A673 (cell line): ENCODE data around the gene RASSF10. TPM values are rescaled to one million over a fixed set of nuclear protein-coding genes. Genes with fewer than 3 reads are reported as not detected.

Experiments used
- BruUV-seq: library from RNA; stranded (reverse); fragments of 400-500 nt; replicated peaks from 2 replicates; lab custom pipeline; 2021; lab: Mats Ljungman, UMichigan
- CTCF ChIA-PET: fragments of 300-600 bp; sonication (Branson Sonifier 250); formaldehyde crosslinking; loops from one replicate; lab custom pipeline; 2022; ENCODE audit warnings: antibody characterized with exemption; lab: Charles Lee
- POLR2A ChIA-PET: fragments of 300-600 bp; sonication (Branson Sonifier 250); formaldehyde crosslinking; loops from one replicate; lab custom pipeline; 2022; ENCODE audit warnings: antibody characterized with exemption; ENCODE audit not compliant: low non-redundant PET; lab: Charles Lee
- DNase-seq: peaks from one replicate; pipeline ENCODE4 v3.0.0-alpha.2; 2015; ENCODE audit warnings: low spot score
- H3K27ac ChIP-seq: fragments of 200-600 bp; sonication (generic); 2 replicates; pipeline ENCODE4 v1.5.1; 2016; ENCODE audit warnings: mixed run types, low read depth, mild to moderate bottlenecking, mixed read lengths, antibody characterized with exemption, low read length; ENCODE audit not compliant: poor library complexity, severe bottlenecking
- H3K27me3 ChIP-seq: fragments of 200-600 bp; sonication (generic); replicated peaks from 2 replicates; pipeline ENCODE4 v1.6.1; 2017; ENCODE audit warnings: mixed run types, low read depth, mild to moderate bottlenecking, mixed read lengths, antibody characterized with exemption, low read length; ENCODE audit not compliant: insufficient read depth, poor library complexity
- H3K36me3 ChIP-seq: fragments of 200-600 bp; sonication (generic); 2 replicates; pipeline ENCODE4 v1.6.1; 2016; ENCODE audit warnings: mixed run types, mild to moderate bottlenecking, mixed read lengths, antibody characterized with exemption, low read length; ENCODE audit not compliant: insufficient read depth, poor library complexity, severe bottlenecking
- H3K4me1 ChIP-seq: fragments of 200-600 bp; sonication (generic); 2 replicates; pipeline ENCODE4 v1.6.1; 2017; ENCODE audit warnings: mixed run types, mild to moderate bottlenecking, mixed read lengths, antibody characterized with exemption, low read length; ENCODE audit not compliant: insufficient read depth, poor library complexity, severe bottlenecking
- H3K4me3 ChIP-seq: fragments of 200-600 bp; sonication (generic); 2 replicates; pipeline ENCODE4 v1.5.1; 2016; ENCODE audit warnings: low read depth, mixed run types, mild to moderate bottlenecking, mixed read lengths, low read length; ENCODE audit not compliant: poor library complexity, severe bottlenecking
- H3K9me3 ChIP-seq: fragments of 200-600 bp; sonication (generic); 2 replicates; pipeline ENCODE4 v1.6.1; 2016; ENCODE audit warnings: mixed run types, low read depth, mild to moderate bottlenecking, mixed read lengths, antibody characterized with exemption, low read length; ENCODE audit not compliant: poor library complexity, severe bottlenecking
- EZH2 ChIP-seq: fragments of 200-600 bp; sonication (generic); IDR thresholded peaks from 2 replicates; pipeline ENCODE4 v1.6.1; 2017; ENCODE audit warnings: borderline replicate concordance, low read depth, mild to moderate bottlenecking, mixed read lengths, antibody characterized with exemption, low read length; ENCODE audit not compliant: poor library complexity, severe bottlenecking
- intact Hi-C: fragments of 100-400 bp; cut with micrococcal nuclease; formaldehyde crosslinking; loops from one replicate; pipeline ENCODE4 v1.10.0; 2022; ENCODE audit not compliant: unreplicated experiment
- total RNA-seq: library from RNA; stranded (reverse); gene quantifications from 2 replicates; pipeline ENCODE4 v1.2.3, GENCODE V29; 2021
- TF ChIP-seq, protein P1 (sequence below): fragments of 300-800, 200-600 bp; sonication (generic); conservative IDR thresholded peaks from 2 replicates; pipeline ENCODE4 v1.5.1; 2017; ENCODE audit warnings: low read depth, mild to moderate bottlenecking, antibody characterized with exemption, low read length, moderate library complexity, mixed read lengths

RASSF10 gene
- total RNA-seq, 1 experiment from 2014 or later: 0.15 TPM

DNA sequence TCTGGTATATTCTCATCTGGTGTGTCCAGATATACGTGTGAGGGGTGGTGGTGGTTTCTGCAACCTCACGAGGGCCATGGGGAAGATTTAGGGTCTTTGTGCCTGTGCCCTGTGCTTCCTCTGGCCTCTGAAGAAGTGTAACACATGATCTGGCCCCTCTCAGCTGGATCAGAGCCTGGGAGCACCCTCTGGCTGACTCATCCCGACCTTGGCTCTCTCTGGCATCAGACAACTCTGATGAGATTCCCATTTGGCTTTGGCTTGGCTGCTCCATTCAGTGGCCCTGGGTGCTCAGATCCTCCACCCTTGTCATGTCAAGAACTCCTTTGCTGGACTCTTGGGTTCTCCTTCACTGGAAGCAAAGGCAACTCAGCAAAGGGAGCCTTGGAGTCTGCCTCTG lies 45.2 kb downstream of the RASSF10 start:
- CTCF ChIA-PET: no interaction called here
- intact Hi-C loops: no loop called here
- BruUV-seq: no TSS peak
- H3K36me3 ChIP-seq: no peaks in the 10 kb centered on the region
- POLR2A ChIA-PET: no interaction called here
- DNase-seq: no peak
- H3K4me3 ChIP-seq: no peak overlapping the region
- H3K27me3 ChIP-seq: peaks cover 19% of the 10 kb centered on the region
- no peaks in the 10 kb centered on the region for H3K9me3 ChIP-seq
- no peak overlapping the region for H3K27ac ChIP-seq
- no peaks in the 10 kb centered on the region for H3K4me1 ChIP-seq
- TF ChIP-seq, protein P1, sequence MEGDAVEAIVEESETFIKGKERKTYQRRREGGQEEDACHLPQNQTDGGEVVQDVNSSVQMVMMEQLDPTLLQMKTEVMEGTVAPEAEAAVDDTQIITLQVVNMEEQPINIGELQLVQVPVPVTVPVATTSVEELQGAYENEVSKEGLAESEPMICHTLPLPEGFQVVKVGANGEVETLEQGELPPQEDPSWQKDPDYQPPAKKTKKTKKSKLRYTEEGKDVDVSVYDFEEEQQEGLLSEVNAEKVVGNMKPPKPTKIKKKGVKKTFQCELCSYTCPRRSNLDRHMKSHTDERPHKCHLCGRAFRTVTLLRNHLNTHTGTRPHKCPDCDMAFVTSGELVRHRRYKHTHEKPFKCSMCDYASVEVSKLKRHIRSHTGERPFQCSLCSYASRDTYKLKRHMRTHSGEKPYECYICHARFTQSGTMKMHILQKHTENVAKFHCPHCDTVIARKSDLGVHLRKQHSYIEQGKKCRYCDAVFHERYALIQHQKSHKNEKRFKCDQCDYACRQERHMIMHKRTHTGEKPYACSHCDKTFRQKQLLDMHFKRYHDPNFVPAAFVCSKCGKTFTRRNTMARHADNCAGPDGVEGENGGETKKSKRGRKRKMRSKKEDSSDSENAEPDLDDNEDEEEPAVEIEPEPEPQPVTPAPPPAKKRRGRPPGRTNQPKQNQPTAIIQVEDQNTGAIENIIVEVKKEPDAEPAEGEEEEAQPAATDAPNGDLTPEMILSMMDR: no peak
- no peak for TF ChIP-seq EZH2

DNA sequence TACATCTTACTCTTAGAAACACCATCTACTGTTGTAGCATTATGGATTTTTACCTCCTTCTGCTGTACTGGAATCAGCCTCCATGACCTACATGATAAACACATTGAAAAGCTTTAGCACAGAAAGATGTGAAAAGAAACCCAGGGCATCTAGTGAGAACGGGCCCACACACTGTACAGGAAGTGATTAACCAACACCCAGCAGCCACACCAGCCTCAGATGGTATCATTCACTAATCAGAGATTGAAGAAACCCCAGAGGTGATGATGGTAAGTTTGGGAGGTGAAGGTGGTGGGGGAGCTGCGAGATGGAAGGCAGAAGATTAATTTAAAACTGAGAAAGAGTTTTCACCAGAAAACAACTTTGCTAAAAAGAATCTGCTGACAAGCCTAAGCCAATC lies 46.1 kb downstream of the RASSF10 start:
- CTCF ChIA-PET: interaction anchor here (0.7 kb wide), 1 partner anchor 14 kb away, joined by 3 read pairs; no protein-coding TSS in a partner anchor
- no peaks in the 10 kb centered on the region for H3K9me3 ChIP-seq

DNA sequence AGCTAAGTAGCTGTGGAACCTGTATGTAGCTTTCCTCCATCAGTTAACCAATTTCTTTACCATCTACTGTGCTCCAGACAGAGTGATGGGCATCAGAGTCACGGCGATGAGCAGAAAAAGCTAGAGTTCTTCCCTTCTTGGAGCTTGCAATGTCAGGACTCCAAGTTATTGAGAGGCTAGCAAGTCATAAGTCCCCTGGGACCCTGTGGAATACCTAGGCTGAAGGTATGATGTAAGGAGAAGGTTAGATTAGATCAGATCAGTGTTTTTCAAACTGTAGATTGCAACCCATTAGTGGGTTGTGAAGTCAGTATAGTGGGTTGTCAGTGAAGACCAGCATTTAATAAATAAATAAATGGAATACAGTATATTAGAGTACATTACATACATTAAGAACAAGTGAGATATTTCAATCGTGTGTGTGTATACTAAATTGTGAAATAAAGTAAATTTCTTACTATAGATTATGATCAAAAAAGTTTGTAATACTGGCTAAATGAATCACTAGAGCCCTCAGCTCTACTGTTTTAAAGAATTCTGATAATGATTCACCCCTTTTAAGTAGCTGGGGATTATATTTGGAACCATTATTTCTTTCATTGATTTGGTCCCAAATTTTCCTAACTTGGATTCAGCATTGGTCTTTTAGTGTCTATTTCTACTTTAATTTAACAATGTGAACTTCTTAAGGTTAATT lies 52.3 kb downstream of the RASSF10 start:
- Histone ChIP-seq H3K27ac (no peak overlapping the region), H3K36me3 (no peaks in the 10 kb centered on the region), H3K4me1 (no peaks in the 10 kb centered on the region), H3K4me3 (no peak overlapping the region), H3K9me3 (no peaks in the 10 kb centered on the region), H3K27me3 (peaks cover 31% of the 10 kb centered on the region)
- DNase-seq: no peak
- BruUV-seq: no TSS peak
- TF ChIP-seq, protein P1: no peak
- no peak for TF ChIP-seq EZH2
- CTCF ChIA-PET: no interaction called here
- intact Hi-C loops: no loop called here
- POLR2A ChIA-PET: no interaction called here

More for the DNA sequence above, 46.1 kb downstream of the RASSF10 start:
- DNase-seq: no peak
- TF ChIP-seq, protein P1: no peak
- no peak for TF ChIP-seq EZH2
- Histone ChIP-seq H3K27ac (no peak overlapping the region), H3K36me3 (no peaks in the 10 kb centered on the region), H3K4me3 (no peak overlapping the region), H3K27me3 (peaks cover 17% of the 10 kb centered on the region), H3K4me1 (no peaks in the 10 kb centered on the region)
- POLR2A ChIA-PET: no interaction called here
- intact Hi-C loops: no loop called here
- no TSS peak for BruUV-seq
